Measurements from ENCODE around the gene URI1. TPM values are rescaled to one million over a fixed set of nuclear protein-coding genes. Genes with fewer than 3 reads are reported as not detected.

URI1 gene
- total RNA-seq, 4 donors from 2014 or later, result 52.2 to 63.2 (median 58.6) TPM

GRCh38 chr19:29952177-29952576 lies 10.1 kb downstream of the URI1 start:
- no peak for DNase-seq (ENCODE audit: low spot score)
- TF ChIP-seq, protein P1, sequence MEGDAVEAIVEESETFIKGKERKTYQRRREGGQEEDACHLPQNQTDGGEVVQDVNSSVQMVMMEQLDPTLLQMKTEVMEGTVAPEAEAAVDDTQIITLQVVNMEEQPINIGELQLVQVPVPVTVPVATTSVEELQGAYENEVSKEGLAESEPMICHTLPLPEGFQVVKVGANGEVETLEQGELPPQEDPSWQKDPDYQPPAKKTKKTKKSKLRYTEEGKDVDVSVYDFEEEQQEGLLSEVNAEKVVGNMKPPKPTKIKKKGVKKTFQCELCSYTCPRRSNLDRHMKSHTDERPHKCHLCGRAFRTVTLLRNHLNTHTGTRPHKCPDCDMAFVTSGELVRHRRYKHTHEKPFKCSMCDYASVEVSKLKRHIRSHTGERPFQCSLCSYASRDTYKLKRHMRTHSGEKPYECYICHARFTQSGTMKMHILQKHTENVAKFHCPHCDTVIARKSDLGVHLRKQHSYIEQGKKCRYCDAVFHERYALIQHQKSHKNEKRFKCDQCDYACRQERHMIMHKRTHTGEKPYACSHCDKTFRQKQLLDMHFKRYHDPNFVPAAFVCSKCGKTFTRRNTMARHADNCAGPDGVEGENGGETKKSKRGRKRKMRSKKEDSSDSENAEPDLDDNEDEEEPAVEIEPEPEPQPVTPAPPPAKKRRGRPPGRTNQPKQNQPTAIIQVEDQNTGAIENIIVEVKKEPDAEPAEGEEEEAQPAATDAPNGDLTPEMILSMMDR (IDR thresholded peaks at IDR 0.05), result no peak
- no peak for ATAC-seq (ENCODE audit: low FRiP score)

GRCh38 chr19:29952646-29953045 lies 10.6 kb downstream of the URI1 start:
- ATAC-seq (ENCODE audit: low FRiP score), result no peak
- TF ChIP-seq, protein P1 (IDR thresholded peaks at IDR 0.05), result no peak
- DNase-seq (ENCODE audit: low spot score), result no peak

GRCh38 chr19:29953352-29954247 lies 11.6 kb downstream of the URI1 start:
- DNase-seq (ENCODE audit: low spot score) (no peak), ATAC-seq (ENCODE audit: low FRiP score) (no peak)
- TF ChIP-seq, protein P1 (IDR thresholded peaks at IDR 0.05), result no peak

- DNase-seq (ENCODE audit: low spot score), result no peak
- ATAC-seq (ENCODE audit: low FRiP score), result no peak
- TF ChIP-seq, protein P1 (IDR thresholded peaks at IDR 0.05), result no peak
These were observed 14.8 kb downstream of the URI1 start for GRCh38 chr19:29956855-29957254.

DNA sequence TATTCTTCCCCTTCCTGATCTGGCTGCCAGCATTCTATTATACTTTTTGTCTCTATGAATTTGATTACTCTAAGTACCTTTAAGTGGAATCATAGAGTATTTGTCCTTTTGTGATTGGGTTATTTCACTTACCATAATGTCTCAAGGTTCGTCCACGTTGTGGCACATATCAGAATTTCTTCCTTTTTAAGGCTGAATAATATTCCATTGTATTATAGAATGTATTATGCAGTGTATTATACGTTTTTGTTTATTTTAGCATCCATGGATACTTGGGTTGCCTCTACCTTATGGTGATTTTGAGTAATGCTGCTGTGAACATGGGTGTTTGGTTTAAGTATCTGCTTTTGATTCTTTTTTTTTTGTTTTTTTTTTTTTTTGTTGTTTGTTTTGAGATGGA lies 19.3 kb downstream of the URI1 start:
- no peak for ATAC-seq (ENCODE audit: low FRiP score)
- TF ChIP-seq, protein P1 (IDR thresholded peaks at IDR 0.05), result no peak
- no peak for DNase-seq (ENCODE audit: low spot score)

GRCh38 chr19:29962793-29963192 lies 20.8 kb downstream of the URI1 start:
- ATAC-seq (ENCODE audit: low FRiP score) (no peak), DNase-seq (ENCODE audit: low spot score) (no peak)
- TF ChIP-seq, protein P1 (IDR thresholded peaks at IDR 0.05), result no peak

- ATAC-seq (ENCODE audit: low FRiP score) (no peak), DNase-seq (ENCODE audit: low spot score) (no peak)
- TF ChIP-seq, protein P1 (IDR thresholded peaks at IDR 0.05), result no peak
These were observed 21.5 kb downstream of the URI1 start for GRCh38 chr19:29963576-29963975.

All from omental fat pad (tissue), 4 donors.